ENCODE results near the gene SCARB1. TPM values are rescaled to one million over a fixed set of nuclear protein-coding genes. Genes with fewer than 3 reads are reported as not detected.

The SCARB1 gene
- total RNA-seq, 8 experiments from 2014 or later = 7.9 to 129 (median 15.1) TPM

DNA sequence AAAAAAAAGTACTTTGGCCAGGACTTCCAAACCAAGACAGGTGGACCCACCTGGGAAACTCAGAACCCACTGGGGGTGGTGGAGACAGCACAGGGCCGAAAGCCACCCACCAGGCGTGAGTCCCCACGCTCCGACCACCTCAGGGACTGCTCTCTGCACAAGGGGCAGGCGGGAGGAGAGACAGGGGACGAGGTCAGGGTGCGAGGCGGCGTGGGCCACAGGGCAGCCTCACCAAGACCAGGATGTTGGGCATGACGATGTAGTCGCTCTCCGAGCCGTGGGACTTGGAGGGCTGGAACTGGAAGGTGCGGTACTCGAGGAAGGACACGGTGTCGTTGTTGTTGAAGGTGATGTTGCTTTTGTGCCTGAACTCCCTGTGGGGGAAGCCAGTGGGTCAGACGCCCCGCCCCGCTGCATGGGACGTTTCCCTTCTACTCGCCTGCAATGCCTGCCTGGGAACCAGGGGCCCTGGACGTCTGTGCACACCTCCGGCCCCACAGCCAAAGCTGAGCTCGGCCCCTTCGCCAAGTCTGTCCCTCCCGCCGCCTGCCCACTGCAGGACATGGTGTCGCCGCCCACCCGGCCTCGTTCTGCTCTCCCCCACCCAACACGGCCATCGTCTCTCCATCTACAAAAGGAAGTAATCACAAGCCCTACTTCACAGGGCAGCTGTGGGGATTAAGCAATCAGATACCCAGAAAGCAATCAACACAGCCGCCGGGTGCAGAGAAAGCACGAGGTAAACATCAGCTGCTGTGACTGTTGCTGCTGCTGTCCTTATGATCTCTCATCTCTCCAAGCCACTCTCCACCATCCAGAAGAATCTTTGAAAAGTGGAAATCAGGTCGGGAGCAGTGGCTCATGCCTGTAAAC, 48.7 kb downstream of the SCARB1 start:
- in situ Hi-C loops (cut with MboI; ENCODE audit: low pct_unique_long_range_greater_than_20kb in 2 of 9, low sequenced_read_pairs in 9 of 9, unreplicated experiment in 9 of 9) = no loop called here
- H3K4me3 ChIP-seq = no peak overlapping the region
- H3K27ac ChIP-seq = no peak overlapping the region
- 49 to 100% (median 92%) methylated on average over 1 to 10 of the region's 38 CpGs; no CpG with 5 or more reads in 5 of the 10 experiments for WGBS, 10 experiments
- H3K4me1 ChIP-seq (replicated peaks in 1 of 2) = no peaks in the 10 kb centered on the region
- no peak for ATAC-seq (replicated peaks in 6 of 8)

DNA sequence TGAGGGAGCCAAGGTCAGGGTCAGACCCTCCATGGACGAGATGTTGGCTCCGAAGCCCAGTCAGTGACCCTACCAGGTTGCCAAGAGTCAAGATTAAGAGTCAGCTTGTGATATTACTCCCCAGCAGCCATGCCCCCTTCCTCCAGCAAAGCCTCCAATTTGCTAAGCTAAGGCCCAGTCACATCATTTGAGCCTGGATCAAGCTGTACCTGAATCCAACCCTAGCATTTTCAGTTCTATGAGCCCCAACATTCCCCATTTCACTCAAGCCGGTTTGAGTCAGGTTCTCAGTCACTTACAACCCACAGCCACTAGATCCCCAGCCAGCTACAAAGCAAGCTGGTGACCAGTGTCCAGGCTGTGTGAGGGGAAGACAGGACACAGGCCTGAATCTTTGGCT, 49.9 kb downstream of the SCARB1 start:
- no peak overlapping the region for H3K4me3 ChIP-seq
- in situ Hi-C loops (cut with MboI; ENCODE audit: low pct_unique_long_range_greater_than_20kb in 2 of 9, low sequenced_read_pairs in 9 of 9, unreplicated experiment in 9 of 9) = no loop called here
- H3K27ac ChIP-seq = no peak overlapping the region
- no peaks in the 10 kb centered on the region for H3K4me1 ChIP-seq (replicated peaks in 1 of 2)
- no peak for ATAC-seq (replicated peaks in 6 of 8)
- WGBS, 10 experiments = 100% methylated on average over 1 to 2 of the region's 3 CpGs; no CpG with 5 or more reads in 8 of the 10 experiments

DNA sequence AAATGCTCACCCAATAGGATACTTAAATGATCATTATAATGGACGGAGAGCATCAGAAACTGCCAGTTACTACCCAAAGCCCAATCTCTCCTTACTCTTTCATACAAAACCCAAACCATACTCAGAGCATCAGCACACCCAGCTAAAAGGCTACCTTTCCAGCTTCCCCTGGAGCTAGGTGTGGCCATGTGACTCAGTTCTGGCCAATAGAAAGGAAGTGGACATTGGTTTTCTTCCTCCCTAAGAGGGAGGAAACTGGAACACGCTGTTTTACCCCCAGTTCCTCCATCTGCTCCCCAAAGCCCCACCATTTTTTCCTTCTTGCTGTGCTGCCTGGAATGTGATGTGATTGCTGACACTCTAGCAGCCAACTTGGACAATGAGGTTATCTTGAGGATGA, 50.7 kb downstream of the SCARB1 start:
- WGBS, 10 experiments = 92 to 100% (median 100%) methylated on average over 1 to 2 of the region's 2 CpGs; no CpG with 5 or more reads in 2 of the 10 experiments
- Histone ChIP-seq H3K27ac (no peak overlapping the region), H3K4me3 (no peak overlapping the region), H3K4me1 (replicated peaks in 1 of 2) (no peaks in the 10 kb centered on the region)
- in situ Hi-C loops (cut with MboI; ENCODE audit: low pct_unique_long_range_greater_than_20kb in 2 of 9, low sequenced_read_pairs in 9 of 9, unreplicated experiment in 9 of 9) = no loop called here
- ATAC-seq (replicated peaks in 6 of 8) = no peak

DNA sequence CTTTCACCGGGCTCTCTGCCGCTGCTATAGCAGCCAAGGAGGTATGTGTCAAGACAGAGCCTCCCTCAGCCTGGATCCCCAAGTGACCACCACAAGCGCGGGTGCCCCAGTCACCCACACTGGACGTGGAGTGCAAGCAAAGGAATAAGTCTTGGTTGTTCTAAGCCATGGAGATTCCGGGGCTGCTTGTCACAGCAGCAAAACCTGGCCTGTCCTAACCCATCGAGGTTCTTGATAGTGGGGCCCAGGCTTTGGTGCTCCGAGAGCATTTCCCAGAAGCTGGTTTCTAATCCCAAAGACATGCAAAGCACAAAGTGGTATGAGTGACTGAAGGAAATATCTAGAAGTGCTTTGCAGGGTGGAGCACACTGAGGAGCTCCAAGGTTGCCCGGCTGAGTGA, 51.3 kb downstream of the SCARB1 start:
- ATAC-seq (replicated peaks in 6 of 8) = no peak
- 74 to 100% methylated on average over 1 to 3 of the region's 9 CpGs; no CpG with 5 or more reads in 8 of the 10 experiments for WGBS, 10 experiments
- no peak overlapping the region for H3K4me3 ChIP-seq
- in situ Hi-C loops (cut with MboI; ENCODE audit: low pct_unique_long_range_greater_than_20kb in 2 of 9, low sequenced_read_pairs in 9 of 9, unreplicated experiment in 9 of 9) = no loop called here
- H3K4me1 ChIP-seq (replicated peaks in 1 of 2) = no peaks in the 10 kb centered on the region
- H3K27ac ChIP-seq = no peak overlapping the region

DNA sequence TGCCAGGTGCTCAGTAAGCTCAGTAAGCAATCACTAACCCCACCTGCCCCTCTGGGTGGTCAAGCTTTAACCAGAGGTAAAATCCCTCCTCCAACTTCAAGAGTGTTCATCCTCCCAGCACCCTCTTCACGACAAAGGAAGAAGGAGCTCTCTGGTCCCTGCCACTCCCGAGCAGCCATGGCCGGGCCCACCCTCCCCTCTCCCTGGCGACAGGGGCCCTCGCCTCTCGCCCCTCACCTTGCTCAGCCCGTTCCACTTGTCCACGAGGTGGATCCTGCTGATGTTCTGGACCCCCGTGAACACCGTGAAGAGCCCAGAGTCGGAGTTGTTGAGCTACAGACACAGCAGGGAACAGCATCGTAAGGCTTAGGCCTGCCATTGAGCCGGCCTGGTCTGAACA, 52.0 kb downstream of the SCARB1 start:
- ATAC-seq (replicated peaks in 6 of 8) = no peak
- Histone ChIP-seq H3K4me3 (no peak overlapping the region), H3K27ac (no peak overlapping the region), H3K4me1 (replicated peaks in 1 of 2) (no peaks in the 10 kb centered on the region)
- in situ Hi-C loops (cut with MboI; ENCODE audit: low pct_unique_long_range_greater_than_20kb in 2 of 9, low sequenced_read_pairs in 9 of 9, unreplicated experiment in 9 of 9) = no loop called here
- 67 to 87% (median 85%) methylated on average over 3 to 5 of the region's 13 CpGs; no CpG with 5 or more reads in 7 of the 10 experiments for WGBS, 10 experiments

DNA sequence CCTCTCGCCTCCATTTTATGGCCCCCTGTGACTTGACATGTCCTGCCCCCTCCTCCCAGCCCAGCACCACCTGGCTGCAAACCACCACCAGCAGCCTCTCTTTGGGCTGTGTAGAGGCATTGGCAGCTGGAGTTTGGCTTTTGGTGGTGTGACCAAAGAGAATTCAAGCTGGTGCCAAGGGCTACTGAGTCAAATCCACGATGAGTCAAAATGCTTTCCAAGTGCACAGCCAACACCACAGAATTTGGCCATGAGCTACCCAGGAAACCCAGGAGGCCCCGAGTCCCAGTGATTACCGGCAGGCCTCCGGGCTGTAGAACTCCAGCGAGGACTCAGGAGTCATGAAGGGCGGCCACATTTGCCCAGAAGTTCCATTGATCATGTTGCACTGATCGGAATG, 53.8 kb downstream of the SCARB1 start:
- ATAC-seq (replicated peaks in 6 of 8) = no peak
- Histone ChIP-seq H3K4me1 (replicated peaks in 1 of 2) (no peaks in the 10 kb centered on the region), H3K27ac (no peak overlapping the region), H3K4me3 (no peak overlapping the region)
- WGBS, 10 experiments = 88 to 100% (median 95%) methylated on average over 3 to 5 of the region's 8 CpGs; no CpG with 5 or more reads in 6 of the 10 experiments
- in situ Hi-C loops (cut with MboI; ENCODE audit: low pct_unique_long_range_greater_than_20kb in 2 of 9, low sequenced_read_pairs in 9 of 9, unreplicated experiment in 9 of 9) = no loop called here

DNA sequence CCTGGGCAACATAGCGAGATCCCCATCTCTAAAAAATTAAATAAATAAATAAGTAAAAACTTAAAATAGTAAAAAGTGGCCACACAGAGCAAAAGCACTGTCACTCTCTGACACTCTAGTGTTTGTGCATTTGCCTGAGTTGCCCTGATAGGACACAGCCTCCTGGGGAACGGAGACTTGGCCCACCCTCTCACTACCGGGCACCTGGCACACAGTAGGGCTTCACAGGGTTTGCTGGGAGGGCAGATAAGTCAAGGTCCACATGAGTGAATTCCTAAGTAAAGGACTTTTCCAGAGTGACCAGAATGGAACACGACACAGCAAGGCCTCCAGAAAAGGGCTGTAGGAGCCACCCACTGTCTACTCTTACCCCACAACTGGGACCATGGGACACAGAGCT, 54.3 kb downstream of the SCARB1 start:
- ATAC-seq (replicated peaks in 6 of 8) = no peak
- H3K27ac ChIP-seq = no peak overlapping the region
- no peak overlapping the region for H3K4me3 ChIP-seq
- WGBS, 10 experiments = 20 to 100% (median 93%) methylated on average over 1 to 3 of the region's 4 CpGs; no CpG with 5 or more reads in 3 of the 10 experiments
- no peaks in the 10 kb centered on the region for H3K4me1 ChIP-seq (replicated peaks in 1 of 2)
- in situ Hi-C loops (cut with MboI; ENCODE audit: low pct_unique_long_range_greater_than_20kb in 2 of 9, low sequenced_read_pairs in 9 of 9, unreplicated experiment in 9 of 9) = no loop called here

DNA sequence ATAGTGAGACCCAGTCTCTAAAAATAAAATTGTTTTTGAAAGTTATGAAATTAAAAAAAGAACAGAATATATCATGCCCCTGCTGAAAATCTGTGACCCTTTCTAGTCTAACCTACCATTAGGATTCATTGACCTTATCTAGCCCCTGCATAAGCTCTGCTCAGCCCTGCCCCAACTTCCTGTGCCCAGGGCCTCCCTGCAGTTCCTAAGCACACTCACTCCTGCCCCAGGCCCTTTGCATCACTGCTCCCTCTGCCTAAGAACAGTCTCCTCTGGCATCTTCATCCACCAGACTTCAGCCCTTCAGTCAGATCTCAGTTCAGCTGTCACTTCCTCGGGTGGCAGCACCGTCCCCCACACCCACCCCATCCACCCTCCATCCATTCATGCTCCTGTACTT, 55.4 kb downstream of the SCARB1 start:
- Histone ChIP-seq H3K27ac (no peak overlapping the region), H3K4me1 (replicated peaks in 1 of 2) (no peaks in the 10 kb centered on the region), H3K4me3 (no peak overlapping the region)
- no peak for ATAC-seq (replicated peaks in 6 of 8)
- in situ Hi-C loops (cut with MboI; ENCODE audit: low pct_unique_long_range_greater_than_20kb in 2 of 9, low sequenced_read_pairs in 9 of 9, unreplicated experiment in 9 of 9) = no loop called here
- WGBS, 10 experiments = no CpG with 5 or more reads among the region's 2 CpGs

DNA sequence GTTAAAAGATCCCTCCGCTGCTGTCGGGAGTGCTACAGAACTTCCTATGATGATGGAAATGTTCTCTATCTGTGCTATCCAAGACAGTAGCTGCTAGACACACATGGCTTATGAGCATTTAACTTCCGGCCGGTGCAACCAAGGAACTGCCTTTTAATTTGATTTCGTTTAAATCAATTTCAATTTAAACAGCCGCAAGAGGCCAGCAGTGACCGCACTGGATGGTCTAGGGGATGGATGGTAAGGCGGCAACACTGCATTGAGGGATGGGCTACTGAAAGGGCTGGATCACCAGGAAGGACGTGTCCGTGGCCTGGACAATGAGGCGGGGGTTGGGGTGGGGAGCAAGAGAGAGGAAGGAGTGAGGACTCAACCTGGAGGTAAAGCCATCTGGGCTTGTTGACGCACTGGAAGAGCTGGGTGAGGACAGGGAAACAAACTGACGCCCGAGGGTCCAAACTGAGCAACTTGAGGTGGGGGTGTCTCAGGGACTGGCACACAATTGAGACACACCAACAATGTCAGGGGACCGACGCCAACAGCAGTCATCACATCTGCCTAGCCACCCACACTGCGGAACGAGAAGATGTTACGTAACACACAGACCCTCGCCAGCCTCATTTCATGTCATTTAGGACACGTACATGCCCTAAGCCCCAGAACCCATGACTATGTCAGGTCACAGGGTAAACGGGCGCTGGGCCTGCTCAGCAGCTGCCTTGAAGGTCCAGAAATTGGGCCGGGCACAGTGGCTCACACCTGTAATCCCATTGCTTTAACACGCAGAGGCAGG, 57.6 kb downstream of the SCARB1 start:
- Histone ChIP-seq H3K27ac (no peak overlapping the region), H3K4me1 (replicated peaks in 1 of 2) (no peaks in the 10 kb centered on the region), H3K4me3 (no peak overlapping the region)
- WGBS, 10 experiments = 80 to 100% (median 93%) methylated on average over 1 to 19 of the region's 25 CpGs
- peak in 1 of 8 experiments; percentile 49 for ATAC-seq (replicated peaks in 6 of 8)
- in situ Hi-C loops (cut with MboI; ENCODE audit: low pct_unique_long_range_greater_than_20kb in 2 of 9, low sequenced_read_pairs in 9 of 9, unreplicated experiment in 9 of 9) = no loop called here

DNA sequence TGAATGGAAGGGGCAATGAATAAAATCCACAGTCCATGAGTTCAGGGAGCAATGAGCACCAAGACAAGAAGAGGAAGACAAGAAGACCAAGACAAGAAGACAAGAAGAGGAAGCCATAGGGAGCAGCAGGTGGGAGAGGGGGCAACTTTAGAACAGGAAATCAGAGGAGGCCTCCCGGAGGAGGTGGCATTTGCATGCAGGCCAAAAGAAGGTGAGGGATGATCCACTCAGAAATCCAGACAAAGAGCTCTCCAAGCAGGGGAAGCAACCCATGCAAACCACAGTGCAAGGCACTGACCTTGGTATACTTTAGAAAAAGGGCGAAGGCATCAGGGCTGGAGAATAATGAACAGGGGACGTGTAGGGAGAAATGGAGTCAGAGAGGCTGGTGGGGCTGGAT, 58.6 kb downstream of the SCARB1 start:
- H3K4me1 ChIP-seq (replicated peaks in 1 of 2) = no peaks in the 10 kb centered on the region
- no peak for ATAC-seq (replicated peaks in 6 of 8)
- in situ Hi-C loops (cut with MboI; ENCODE audit: low pct_unique_long_range_greater_than_20kb in 2 of 9, low sequenced_read_pairs in 9 of 9, unreplicated experiment in 9 of 9) = no loop called here
- WGBS, 10 experiments = 57 to 100% (median 97%) methylated on average over 1 to 3 of the region's 3 CpGs; no CpG with 5 or more reads in 2 of the 10 experiments
- H3K4me3 ChIP-seq = no peak overlapping the region
- H3K27ac ChIP-seq = no peak overlapping the region

DNA sequence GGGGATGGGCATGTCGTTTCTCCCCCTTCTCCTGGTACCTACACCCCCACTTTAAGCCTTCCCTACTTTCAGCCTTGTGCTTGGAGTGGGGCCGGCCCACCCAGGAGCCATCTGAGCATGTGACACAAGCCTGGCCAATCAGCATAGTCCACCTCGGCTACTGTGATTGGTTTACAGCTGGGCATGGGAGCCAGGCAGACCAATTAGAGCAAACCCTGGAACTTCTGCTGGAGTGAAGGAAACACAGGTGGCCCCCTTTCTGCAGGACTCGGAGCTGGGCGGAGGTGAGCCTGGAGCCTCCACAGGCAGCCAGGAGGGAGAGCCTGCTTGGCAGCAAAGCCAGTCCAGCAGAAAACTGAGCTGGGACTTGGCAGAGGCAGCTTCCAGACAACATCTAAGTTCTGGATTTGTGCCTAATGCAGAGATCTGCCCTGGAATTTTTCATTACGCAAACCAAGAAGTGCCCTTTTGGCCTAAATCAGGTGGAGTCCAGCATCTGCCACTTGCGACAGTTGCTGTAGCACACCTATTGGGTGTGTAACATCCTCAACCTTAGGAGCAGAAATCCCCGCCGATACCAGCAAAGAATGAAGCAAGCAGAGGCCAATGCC, 59.5 kb downstream of the SCARB1 start:
- WGBS, 10 experiments = 25 to 100% (median 90%) methylated on average over 1 to 5 of the region's 9 CpGs; no CpG with 5 or more reads in 1 of the 10 experiments
- ATAC-seq (replicated peaks in 6 of 8) = peak in 3 of 8 experiments; percentile 79 to 97 (median 95)
- H3K4me1 ChIP-seq (replicated peaks in 1 of 2) = no peaks in the 10 kb centered on the region
- H3K27ac ChIP-seq = no peak overlapping the region
- in situ Hi-C loops (cut with MboI; ENCODE audit: low pct_unique_long_range_greater_than_20kb in 2 of 9, low sequenced_read_pairs in 9 of 9, unreplicated experiment in 9 of 9) = no loop called here
- no peak overlapping the region for H3K4me3 ChIP-seq

DNA sequence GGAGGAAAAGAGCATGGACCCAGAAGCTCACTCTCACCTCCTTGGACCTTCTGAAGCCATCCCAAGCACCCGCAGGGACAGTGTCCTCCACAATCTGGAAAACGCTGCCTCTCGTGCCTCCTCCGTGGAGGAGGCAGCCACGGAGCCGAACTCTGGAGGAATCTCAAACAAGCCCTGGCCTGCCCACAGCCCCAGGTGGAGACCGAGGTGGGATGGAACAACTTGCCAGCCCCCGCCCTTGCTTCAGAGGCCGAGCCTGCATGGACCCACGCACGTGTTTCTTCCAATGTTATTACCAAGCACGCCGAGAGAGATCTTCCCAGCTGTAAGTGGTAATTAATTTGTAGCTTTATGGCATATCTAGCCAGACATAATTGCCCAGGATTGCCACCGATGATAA, 61.3 kb downstream of the SCARB1 start:
- H3K27ac ChIP-seq = no peak overlapping the region
- WGBS, 10 experiments = 82 to 100% (median 95%) methylated on average over 1 to 14 of the region's 14 CpGs; no CpG with 5 or more reads in 4 of the 10 experiments
- H3K4me3 ChIP-seq = no peak overlapping the region
- no peak for ATAC-seq (replicated peaks in 6 of 8)
- H3K4me1 ChIP-seq (replicated peaks in 1 of 2) = peaks cover 0 to 3% of the 10 kb centered on the region in 2 donors
- in situ Hi-C loops (cut with MboI; ENCODE audit: low pct_unique_long_range_greater_than_20kb in 2 of 9, low sequenced_read_pairs in 9 of 9, unreplicated experiment in 9 of 9) = no loop called here

DNA sequence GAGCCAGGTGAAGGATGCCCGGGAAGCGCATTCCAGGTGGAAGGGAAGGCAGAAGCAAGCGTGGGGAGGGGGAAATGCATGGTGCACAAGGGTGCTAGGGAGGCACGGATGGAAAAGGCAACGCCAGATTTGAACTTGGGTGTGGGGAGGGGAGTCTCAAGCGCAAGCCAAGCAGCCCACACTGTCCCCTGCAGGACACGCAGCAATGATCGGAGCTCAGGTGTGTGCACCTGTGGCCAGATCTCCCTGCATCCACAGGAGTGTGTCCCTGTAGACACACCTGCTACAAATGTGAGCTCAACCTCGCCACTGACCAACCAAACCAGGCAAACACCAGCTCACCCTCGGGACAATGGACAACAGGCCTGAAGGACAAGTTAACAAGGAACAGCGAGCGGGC, 63.2 kb downstream of the SCARB1 start:
- in situ Hi-C loops (cut with MboI; ENCODE audit: low pct_unique_long_range_greater_than_20kb in 2 of 9, low sequenced_read_pairs in 9 of 9, unreplicated experiment in 9 of 9) = no loop called here
- no peak overlapping the region for H3K4me3 ChIP-seq
- ATAC-seq (replicated peaks in 6 of 8) = no peak
- no peak overlapping the region for H3K27ac ChIP-seq
- peaks cover 4 to 10% of the 10 kb centered on the region in 2 donors for H3K4me1 ChIP-seq (replicated peaks in 1 of 2)
- WGBS, 10 experiments = 76 to 100% (median 100%) methylated on average over 1 to 8 of the region's 12 CpGs; no CpG with 5 or more reads in 2 of the 10 experiments
